Pancreas (tissue), 10 donors: ENCODE data around the gene TSHR. TPM values are rescaled to one million over a fixed set of nuclear protein-coding genes. Genes with fewer than 3 reads are reported as not detected.

Source experiments
- ATAC-seq, 4 donors: fragments of 200-7000 bp; cut with Tn5 transposase; one replicate each; pipeline versions ENCODE4 v1.8.0 to v1.9.1; 2020; ENCODE audit warnings: mild to moderate bottlenecking in 4 of 4, moderate library complexity in 4 of 4
- DNase-seq, 6 donors: peaks; one replicate each; pipeline ENCODE4 v3.0.0-alpha.2; 2020
- FAIRE-seq: peaks from 2 replicates; lab custom pipeline; 2012; peaks lifted over from hg19 to GRCh38; lab: Jason Lieb, UNC
- H3K27ac ChIP-seq, 4 donors: fragments of 200-600 bp; sonication (generic); 1 replicate in 3 of 4; 2 replicates in 1 of 4; pipeline versions ENCODE4 v1.5.0 to v1.8.0; 2020
- H3K27me3 ChIP-seq, 4 donors: fragments of 200-600 bp; one replicate each; pipeline ENCODE4 v1.8.0; 2021
- H3K36me3 ChIP-seq, 3 donors: fragments of 200-600 bp; sonication (generic) in 1 of 3; one replicate each; pipeline versions ENCODE4 v1.5.0 to v1.8.0; 2020 to 2021
- H3K4me1 ChIP-seq, 3 donors: fragments of 200-600 bp; one replicate each; pipeline ENCODE4 v1.8.0; 2021
- H3K4me3 ChIP-seq, 4 donors: fragments of 200-600 bp; sonication (generic) in 2 of 4; one replicate each; pipeline versions ENCODE4 v1.5.0 to v1.8.0; 2020 to 2021
- H3K9me3 ChIP-seq, 4 donors: fragments of 200-600 bp; one replicate each; pipeline ENCODE4 v1.8.0; 2021
- WGBS, 2 donors: extraction: QIAGEN DNeasy Blood & Tissue Kit; methylation state at CpG; one replicate each; pipeline ENCODE4 v1.1.7; 2013; 5-methylcytosine and 5-hydroxymethylcytosine counted together
- intact Hi-C, 3 donors: fragments of 100-400 bp; cut with DNase I; formaldehyde crosslinking; loops; one replicate each; pipeline versions ENCODE4 v1.11.1 to v1.14.2; 2022
- polyA plus RNA-seq, 2 donors: library from polyadenylated mRNA; stranded (reverse); fragments of 200-250 nt; gene quantifications; one replicate each; pipeline ENCODE4 v1.2.3, GENCODE V29; 2013
- total RNA-seq, 6 donors: library from RNA; stranded (reverse); fragmentation: NEBNext Ultra II Directional in 4 of 6; extraction: Animal tissue kit (Norgen Biotek cat#: 25700) in 4 of 6; gene quantifications; one replicate each; pipeline versions ENCODE4 v1.2.1 to v1.2.4, GENCODE V29; 2021 to 2023
- TF ChIP-seq, protein P1 (sequence below), 4 donors: fragments of 200-600 bp; sonication (generic) in 3 of 4; IDR thresholded peaks; one replicate each; pipeline versions ENCODE4 v1.5.0 to v1.8.0; 2021; ENCODE audit warnings: antibody characterized with exemption in 4 of 4
- donor health status: healthy with polysubstance abuse.
- donor health status: DM: no; HTN: no; CAD: no; lungs with moderate emphysema.
- donor health status: DM: no; HTN: no; CAD: no.
- donor health status: control.
- donor health status: control.
- donor health status: Bipolar disorder and iron deficiency.
- donor health status: DM: yes; HTN: yes; CAD: no.
- donor health status: DM: no; HTN: no; CAD: no.
- donor health status: DM: no; HTN: no; CAD: no.
- donor health status: DM: yes; HTN: yes; CAD: no.

Gene TSHR
- total and polyA plus RNA-seq, 8 donors = 0.22 to 0.41 (median 0.29) TPM; not detected in 4

DNA sequence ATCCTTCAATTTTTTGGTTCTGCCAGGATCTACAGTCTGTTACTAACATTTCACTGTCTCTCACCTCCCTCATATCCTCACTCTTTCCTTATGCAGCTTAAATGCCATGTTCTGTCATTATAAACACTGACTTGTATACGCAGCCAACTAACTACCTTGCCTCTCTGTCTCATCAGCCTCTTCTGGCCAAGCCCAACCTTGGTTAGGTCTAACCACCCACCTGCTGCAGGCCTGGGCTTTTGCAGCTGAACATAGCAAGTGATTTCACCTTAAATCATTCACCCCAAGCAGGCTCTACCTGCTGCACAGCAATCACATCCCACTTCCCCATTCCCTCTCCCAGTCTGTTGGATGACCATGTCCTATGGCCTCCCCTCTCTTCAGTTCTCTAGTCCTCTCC, 173.8 kb downstream of the TSHR start:
- DNase-seq = no peak

DNA sequence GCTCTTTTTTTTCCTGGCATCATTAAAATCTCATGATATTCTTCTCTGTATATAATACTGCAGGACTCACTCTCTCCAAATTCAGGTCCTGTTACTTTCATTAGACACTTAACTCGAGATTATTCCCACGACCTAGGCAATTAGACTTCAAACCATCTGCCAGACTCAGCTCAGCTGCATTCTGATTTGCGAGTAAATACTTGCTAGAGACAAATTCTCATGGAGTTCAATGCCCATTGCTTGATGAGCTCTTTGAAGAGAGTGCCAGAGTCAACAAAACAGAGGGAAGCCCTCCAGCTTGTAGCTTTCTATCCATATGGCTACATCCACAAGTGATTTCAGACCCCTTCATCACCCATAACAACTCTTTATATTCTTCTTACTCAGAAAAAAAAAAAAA, 177.0 kb downstream of the TSHR start:
- DNase-seq (no peak), FAIRE-seq (no peak), ATAC-seq (peak in 1 of 4 donors; percentile 17)
- Histone ChIP-seq H3K4me1 (no peaks in the 10 kb centered on the region), H3K27me3 (no peaks in the 10 kb centered on the region), H3K27ac (no peak overlapping the region), H3K9me3 (no peaks in the 10 kb centered on the region), H3K4me3 (no peak overlapping the region), H3K36me3 (no peaks in the 10 kb centered on the region)
- TF ChIP-seq, protein P1, sequence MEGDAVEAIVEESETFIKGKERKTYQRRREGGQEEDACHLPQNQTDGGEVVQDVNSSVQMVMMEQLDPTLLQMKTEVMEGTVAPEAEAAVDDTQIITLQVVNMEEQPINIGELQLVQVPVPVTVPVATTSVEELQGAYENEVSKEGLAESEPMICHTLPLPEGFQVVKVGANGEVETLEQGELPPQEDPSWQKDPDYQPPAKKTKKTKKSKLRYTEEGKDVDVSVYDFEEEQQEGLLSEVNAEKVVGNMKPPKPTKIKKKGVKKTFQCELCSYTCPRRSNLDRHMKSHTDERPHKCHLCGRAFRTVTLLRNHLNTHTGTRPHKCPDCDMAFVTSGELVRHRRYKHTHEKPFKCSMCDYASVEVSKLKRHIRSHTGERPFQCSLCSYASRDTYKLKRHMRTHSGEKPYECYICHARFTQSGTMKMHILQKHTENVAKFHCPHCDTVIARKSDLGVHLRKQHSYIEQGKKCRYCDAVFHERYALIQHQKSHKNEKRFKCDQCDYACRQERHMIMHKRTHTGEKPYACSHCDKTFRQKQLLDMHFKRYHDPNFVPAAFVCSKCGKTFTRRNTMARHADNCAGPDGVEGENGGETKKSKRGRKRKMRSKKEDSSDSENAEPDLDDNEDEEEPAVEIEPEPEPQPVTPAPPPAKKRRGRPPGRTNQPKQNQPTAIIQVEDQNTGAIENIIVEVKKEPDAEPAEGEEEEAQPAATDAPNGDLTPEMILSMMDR (IDR thresholded peaks at IDR 0.05) = no peak
- intact Hi-C loops = no loop called here
- 17 to 25% methylated on average over 3 of the region's 3 CpGs for WGBS, 2 donors

More for the DNA sequence above, 173.8 kb downstream of the TSHR start:
- H3K27me3 ChIP-seq = no peaks in the 10 kb centered on the region
- H3K36me3 ChIP-seq = no peaks in the 10 kb centered on the region
- 92 to 100% methylated on average over 1 of the region's 1 CpG for WGBS, 2 donors
- H3K9me3 ChIP-seq = no peaks in the 10 kb centered on the region
- intact Hi-C loops = no loop called here
- no peaks in the 10 kb centered on the region for H3K4me1 ChIP-seq
- H3K4me3 ChIP-seq = no peak overlapping the region
- ATAC-seq (no peak), FAIRE-seq (no peak)
- TF ChIP-seq, protein P1 (IDR thresholded peaks at IDR 0.05) = no peak
- H3K27ac ChIP-seq = no peak overlapping the region

DNA sequence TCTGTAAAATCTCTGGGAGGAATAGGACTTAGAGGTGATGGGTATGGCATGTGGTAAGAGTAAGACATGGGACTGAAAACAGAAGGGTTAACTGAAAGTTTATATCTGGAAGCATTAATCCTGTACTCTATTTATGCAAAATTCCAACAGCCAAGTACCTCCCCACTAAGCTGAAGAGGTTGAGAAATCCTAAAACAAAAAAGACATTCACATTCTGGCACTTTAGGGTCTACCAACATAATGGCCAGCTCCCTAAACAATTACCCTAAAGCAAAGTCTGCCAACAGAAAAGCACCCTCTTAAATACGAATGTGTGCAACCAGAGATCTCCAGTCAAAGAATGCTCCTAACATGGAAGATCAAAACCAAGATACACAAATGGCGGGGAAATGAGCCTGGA, 178.0 kb downstream of the TSHR start:
- WGBS, 2 donors = 82 to 91% methylated on average over 2 of the region's 2 CpGs
- DNase-seq = no peak
- no peak for ATAC-seq
- no peaks in the 10 kb centered on the region for H3K27me3 ChIP-seq
- H3K4me3 ChIP-seq = no peak overlapping the region
- no peaks in the 10 kb centered on the region for H3K4me1 ChIP-seq
- no peak overlapping the region for H3K27ac ChIP-seq
- no peaks in the 10 kb centered on the region for H3K36me3 ChIP-seq
- intact Hi-C loops = no loop called here
- FAIRE-seq = no peak
- H3K9me3 ChIP-seq = no peaks in the 10 kb centered on the region
- TF ChIP-seq, protein P1 (IDR thresholded peaks at IDR 0.05) = no peak

DNA sequence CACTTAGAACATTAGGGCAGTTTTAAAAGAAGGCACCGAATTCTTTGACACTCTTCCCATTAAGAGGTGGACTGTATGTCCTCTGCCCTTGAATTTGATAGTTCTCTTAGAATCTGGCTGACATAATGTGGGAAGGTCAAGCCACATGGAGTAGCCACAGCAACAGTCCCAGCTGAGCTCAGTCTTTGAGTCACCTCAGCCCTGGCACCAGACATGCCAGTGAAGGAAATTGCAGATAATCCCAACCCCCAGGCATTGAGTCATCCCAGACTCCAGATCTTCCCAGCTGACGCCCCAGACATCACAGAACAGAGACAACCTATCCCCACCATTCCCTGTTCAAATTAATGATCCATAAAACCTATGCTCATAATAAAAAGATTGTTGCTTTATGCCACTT, 181.9 kb downstream of the TSHR start:
- H3K27ac ChIP-seq = no peak overlapping the region
- FAIRE-seq = no peak
- no peaks in the 10 kb centered on the region for H3K4me1 ChIP-seq
- H3K27me3 ChIP-seq = no peaks in the 10 kb centered on the region
- TF ChIP-seq, protein P1 (IDR thresholded peaks at IDR 0.05) = no peak
- H3K9me3 ChIP-seq = no peaks in the 10 kb centered on the region
- intact Hi-C loops = no loop called here
- H3K4me3 ChIP-seq = no peak overlapping the region
- WGBS, 2 donors = 78 to 85% methylated on average over 2 of the region's 2 CpGs
- no peaks in the 10 kb centered on the region for H3K36me3 ChIP-seq
- ATAC-seq = no peak
- no peak for DNase-seq

DNA sequence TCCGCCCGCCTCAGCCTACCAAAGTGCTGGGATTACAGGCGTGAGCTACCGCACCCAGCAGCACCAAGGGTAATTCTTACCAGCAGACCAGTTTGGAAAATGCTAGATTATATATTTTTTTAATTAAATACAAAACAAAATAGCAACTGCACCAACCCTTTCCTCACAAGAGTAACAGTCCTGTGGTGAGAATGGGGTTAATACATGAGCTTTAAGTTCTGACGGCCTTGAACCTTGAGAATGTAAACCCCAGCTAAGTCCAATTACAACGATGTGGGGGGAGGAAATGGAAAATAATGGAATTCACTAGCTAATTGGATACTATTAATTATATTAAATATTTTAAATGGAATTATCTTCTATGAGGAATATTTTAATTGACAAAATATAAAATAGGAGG, 183.0 kb downstream of the TSHR start:
- intact Hi-C loops = no loop called here
- TF ChIP-seq, protein P1 (IDR thresholded peaks at IDR 0.05) = no peak
- ATAC-seq = no peak
- H3K4me3 ChIP-seq = no peak overlapping the region
- H3K9me3 ChIP-seq = no peaks in the 10 kb centered on the region
- no peak for DNase-seq
- H3K4me1 ChIP-seq = no peaks in the 10 kb centered on the region
- no peaks in the 10 kb centered on the region for H3K27me3 ChIP-seq
- 78 to 82% methylated on average over 6 of the region's 6 CpGs for WGBS, 2 donors
- no peak for FAIRE-seq
- no peaks in the 10 kb centered on the region for H3K36me3 ChIP-seq
- no peak overlapping the region for H3K27ac ChIP-seq
